ENCODE results near the gene MBD2. TPM values are rescaled to one million over a fixed set of nuclear protein-coding genes. Genes with fewer than 3 reads are reported as not detected.
"Not testable (repeated sequence)": the region's sequence is repeated elsewhere in the genome, so short reads cannot be mapped to it uniquely, and the experiment has no call there.

The MBD2 gene
- total RNA-seq, 2 experiments from 2014 or later = 101 to 102 TPM

DNA sequence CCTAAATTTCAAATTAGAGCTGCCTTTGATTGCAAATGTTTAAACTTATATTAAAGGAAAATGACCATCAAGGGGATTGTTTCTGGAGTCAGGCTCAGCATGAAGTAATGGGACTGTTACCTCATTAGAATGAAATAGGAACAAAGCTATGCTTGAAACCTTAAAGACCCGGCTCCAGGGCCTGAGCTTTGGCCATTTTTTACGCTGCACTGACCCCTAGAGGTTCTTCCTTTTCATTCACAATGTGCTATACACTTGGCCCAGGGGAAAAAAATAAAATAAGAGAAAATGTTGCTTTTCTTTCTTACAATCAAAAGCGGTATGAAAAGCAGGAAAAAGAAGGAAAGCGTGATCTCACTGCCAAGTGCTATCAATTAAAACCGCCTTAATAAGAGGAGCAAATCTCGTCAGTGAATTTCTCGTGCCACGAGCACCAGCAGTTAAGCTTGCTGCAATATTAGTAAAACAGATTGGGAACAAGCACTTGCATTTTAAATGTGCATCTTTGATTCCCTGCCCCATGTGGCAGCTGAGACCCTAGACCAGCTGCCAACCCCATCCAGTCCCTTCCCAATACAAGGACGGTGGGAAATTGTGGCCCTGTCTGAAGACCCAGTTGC is 96.6 kb downstream of the MBD2 start:
- DNase-seq (peak; percentile 44), ATAC-seq (no peak)
- Mint-ChIP-seq H3K9me3 (no peaks in the 10 kb centered on the region), H3K36me3 (ENCODE audit: low read depth) (no peaks in the 10 kb centered on the region), H3K27ac (no peak overlapping the region), H3K4me3 (no peak overlapping the region), H3K27me3 (no peaks in the 10 kb centered on the region), H3K4me1 (ENCODE audit: low read depth) (peaks cover 5% of the 10 kb centered on the region)
- POLR2A ChIA-PET = no interaction called here
- TF ChIP-seq, protein P1, sequence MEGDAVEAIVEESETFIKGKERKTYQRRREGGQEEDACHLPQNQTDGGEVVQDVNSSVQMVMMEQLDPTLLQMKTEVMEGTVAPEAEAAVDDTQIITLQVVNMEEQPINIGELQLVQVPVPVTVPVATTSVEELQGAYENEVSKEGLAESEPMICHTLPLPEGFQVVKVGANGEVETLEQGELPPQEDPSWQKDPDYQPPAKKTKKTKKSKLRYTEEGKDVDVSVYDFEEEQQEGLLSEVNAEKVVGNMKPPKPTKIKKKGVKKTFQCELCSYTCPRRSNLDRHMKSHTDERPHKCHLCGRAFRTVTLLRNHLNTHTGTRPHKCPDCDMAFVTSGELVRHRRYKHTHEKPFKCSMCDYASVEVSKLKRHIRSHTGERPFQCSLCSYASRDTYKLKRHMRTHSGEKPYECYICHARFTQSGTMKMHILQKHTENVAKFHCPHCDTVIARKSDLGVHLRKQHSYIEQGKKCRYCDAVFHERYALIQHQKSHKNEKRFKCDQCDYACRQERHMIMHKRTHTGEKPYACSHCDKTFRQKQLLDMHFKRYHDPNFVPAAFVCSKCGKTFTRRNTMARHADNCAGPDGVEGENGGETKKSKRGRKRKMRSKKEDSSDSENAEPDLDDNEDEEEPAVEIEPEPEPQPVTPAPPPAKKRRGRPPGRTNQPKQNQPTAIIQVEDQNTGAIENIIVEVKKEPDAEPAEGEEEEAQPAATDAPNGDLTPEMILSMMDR (IDR thresholded peaks at IDR 0.05) = peak; percentile 50
- intact Hi-C loops (cut with micrococcal nuclease) = no loop called here
- CTCF ChIA-PET = interaction anchor here (0.7 to 4.9 kb wide), 10 partner anchors 8 to 567 kb away, joined by 3 to 44 read pairs (median 4); partner anchors contain the start of genes C18orf54 and STARD6

DNA sequence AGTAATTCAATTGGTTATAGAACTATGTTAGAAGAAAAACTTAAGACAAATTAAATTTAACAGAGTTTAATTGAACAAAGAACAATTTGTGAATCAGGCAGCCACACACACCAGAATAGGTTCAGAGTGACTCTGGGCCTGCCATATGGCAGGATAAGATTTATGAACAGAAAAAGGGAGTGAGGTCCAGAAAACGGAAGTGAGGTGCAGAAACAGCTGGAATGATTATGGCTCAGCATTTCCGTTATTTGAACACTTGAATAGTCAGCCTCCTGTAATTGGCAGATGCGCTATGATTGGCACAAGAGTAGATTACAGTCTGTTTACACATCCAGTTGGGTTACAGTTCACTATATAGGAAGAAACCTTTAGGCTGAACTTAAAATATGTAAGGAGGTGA is 99.0 kb downstream of the MBD2 start:
- ATAC-seq (no peak), DNase-seq (no peak)
- H3K9me3 Mint-ChIP-seq = no peaks in the 10 kb centered on the region
- H3K4me3 Mint-ChIP-seq = no peak overlapping the region
- no peak overlapping the region for H3K27ac Mint-ChIP-seq
- ChIA-PET POLR2A (no interaction called here), CTCF (no interaction called here)
- H3K4me1 Mint-ChIP-seq (ENCODE audit: low read depth) = peaks cover 5% of the 10 kb centered on the region
- TF ChIP-seq, protein P1 (IDR thresholded peaks at IDR 0.05) = no peak
- intact Hi-C loops (cut with micrococcal nuclease) = no loop called here
- H3K36me3 Mint-ChIP-seq (ENCODE audit: low read depth) = no peaks in the 10 kb centered on the region
- no peaks in the 10 kb centered on the region for H3K27me3 Mint-ChIP-seq

- H3K36me3 Mint-ChIP-seq (ENCODE audit: low read depth); H3K4me3 Mint-ChIP-seq; H3K27ac Mint-ChIP-seq; CTCF ChIA-PET; ATAC-seq; DNase-seq; H3K9me3 Mint-ChIP-seq; intact Hi-C loops (cut with micrococcal nuclease); H3K27me3 Mint-ChIP-seq; H3K4me1 Mint-ChIP-seq (ENCODE audit: low read depth); POLR2A ChIA-PET: not testable (repeated sequence)
Measured at GRCh38 chr18:54123720-54124440, 100.6 kb downstream of the MBD2 start.

DNA sequence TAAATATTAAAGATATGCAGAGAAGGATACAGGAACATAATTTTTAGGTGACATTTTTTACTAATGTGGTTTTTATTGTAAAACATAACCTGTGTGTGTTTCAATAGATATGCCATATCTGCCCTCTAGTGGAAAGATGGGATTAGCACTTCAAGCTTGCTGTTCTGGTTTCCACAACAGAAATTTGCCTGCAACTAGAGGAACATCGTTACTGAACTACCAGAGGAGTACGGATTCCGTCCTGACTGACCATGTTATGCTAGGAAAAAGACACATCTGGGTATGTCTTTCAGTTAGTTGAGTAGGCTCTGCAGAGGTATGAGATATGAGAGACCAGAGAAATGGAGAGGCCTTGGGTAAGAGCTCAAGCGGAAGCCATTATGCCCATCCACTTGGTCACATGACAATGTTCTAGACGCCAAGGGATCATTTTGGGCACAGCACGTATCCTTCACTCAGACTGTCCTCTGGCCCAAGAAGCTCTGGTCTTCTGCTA is 104.9 kb downstream of the MBD2 start:
- POLR2A ChIA-PET = interaction anchor here (0.6 kb wide), 1 partner anchor 1022 kb away, joined by 3 read pairs; no protein-coding TSS in a partner anchor

More for the DNA sequence above, 104.9 kb downstream of the MBD2 start:
- DNase-seq (peak; percentile 27), ATAC-seq (peak; percentile 78)
- CTCF ChIA-PET = interaction anchor here (0.5 to 4.3 kb wide), 36 partner anchors 8 to 568 kb away, joined by 3 to 44 read pairs (median 4); partner anchors contain the start of genes C18orf54, POLI and STARD6
- intact Hi-C loops (cut with micrococcal nuclease) = loop anchor here (2.0 to 5.0 kb wide), 3 partner anchors 79 to 553 kb away; no protein-coding TSS in a partner anchor
- Mint-ChIP-seq H3K9me3 (no peaks in the 10 kb centered on the region), H3K4me1 (ENCODE audit: low read depth) (peaks cover 3% of the 10 kb centered on the region), H3K4me3 (peak overlapping the region; percentile 50), H3K36me3 (ENCODE audit: low read depth) (no peaks in the 10 kb centered on the region), H3K27ac (peak overlapping the region; percentile 41), H3K27me3 (peaks cover 12% of the 10 kb centered on the region)
- TF ChIP-seq, protein P1 (IDR thresholded peaks at IDR 0.05) = peak; percentile 86
